ENCODE measurements around the gene GSDME.
A peak's percentile ranks its signal among the peaks of the same experiment; 100 is the strongest.

DNA sequence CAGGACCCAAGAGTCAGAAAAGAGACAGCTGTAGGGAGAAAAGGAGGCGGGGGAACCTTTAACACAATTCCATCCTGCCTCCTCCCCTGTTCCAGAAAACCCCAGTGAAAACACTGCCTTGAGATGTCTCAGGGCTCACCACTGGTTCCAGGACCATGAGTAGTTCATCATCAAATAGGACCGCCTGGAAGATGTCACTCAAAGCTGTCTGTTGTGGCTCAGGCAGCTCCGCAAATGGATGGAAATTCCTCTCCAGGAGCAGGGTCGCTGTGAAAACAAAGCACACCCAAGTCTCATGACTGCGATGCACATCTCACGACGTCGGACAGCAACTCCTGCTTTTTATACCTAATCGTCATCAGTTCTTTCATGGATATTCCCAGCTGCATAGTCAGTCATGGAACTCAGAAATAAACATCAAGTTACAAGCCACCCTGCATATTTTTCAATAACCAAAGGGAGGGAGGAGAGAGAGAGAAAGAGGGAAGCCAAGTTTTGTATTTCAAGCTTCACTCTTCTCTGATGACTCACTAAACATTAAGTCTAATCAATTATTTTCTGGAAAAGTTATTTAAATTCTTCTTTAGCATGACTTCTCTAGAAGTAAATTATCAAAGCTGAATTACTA, 49.2 kb downstream of the GSDME start:
- TF ChIP-seq, protein P1, sequence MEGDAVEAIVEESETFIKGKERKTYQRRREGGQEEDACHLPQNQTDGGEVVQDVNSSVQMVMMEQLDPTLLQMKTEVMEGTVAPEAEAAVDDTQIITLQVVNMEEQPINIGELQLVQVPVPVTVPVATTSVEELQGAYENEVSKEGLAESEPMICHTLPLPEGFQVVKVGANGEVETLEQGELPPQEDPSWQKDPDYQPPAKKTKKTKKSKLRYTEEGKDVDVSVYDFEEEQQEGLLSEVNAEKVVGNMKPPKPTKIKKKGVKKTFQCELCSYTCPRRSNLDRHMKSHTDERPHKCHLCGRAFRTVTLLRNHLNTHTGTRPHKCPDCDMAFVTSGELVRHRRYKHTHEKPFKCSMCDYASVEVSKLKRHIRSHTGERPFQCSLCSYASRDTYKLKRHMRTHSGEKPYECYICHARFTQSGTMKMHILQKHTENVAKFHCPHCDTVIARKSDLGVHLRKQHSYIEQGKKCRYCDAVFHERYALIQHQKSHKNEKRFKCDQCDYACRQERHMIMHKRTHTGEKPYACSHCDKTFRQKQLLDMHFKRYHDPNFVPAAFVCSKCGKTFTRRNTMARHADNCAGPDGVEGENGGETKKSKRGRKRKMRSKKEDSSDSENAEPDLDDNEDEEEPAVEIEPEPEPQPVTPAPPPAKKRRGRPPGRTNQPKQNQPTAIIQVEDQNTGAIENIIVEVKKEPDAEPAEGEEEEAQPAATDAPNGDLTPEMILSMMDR (IDR thresholded peaks at IDR 0.05) = no peak
- TF ChIP-seq SMC3 (IDR thresholded peaks at IDR 0.05; ENCODE audit: low read depth, low read length) (no peak), RAD21 (IDR thresholded peaks at IDR 0.05; ENCODE audit: low read length) (no peak), ZBTB33 (IDR thresholded peaks at IDR 0.05; ENCODE audit: borderline replicate concordance, low read depth) (no peak), YY1 (IDR thresholded peaks at IDR 0.05; ENCODE audit: low read depth) (no peak), TEAD4 (IDR thresholded peaks at IDR 0.05; ENCODE audit: borderline replicate concordance, insufficient read depth) (no peak), EP300 (IDR thresholded peaks at IDR 0.05; ENCODE audit: borderline replicate concordance in 1 of 2, low read depth in 1 of 2, low read length in 1 of 2) (peak in 1 of 2 experiments; percentile 14; a peak in 1 of 4 replicates), POLR2AphosphoS5 (IDR thresholded peaks at IDR 0.05; ENCODE audit: low read depth, low read length) (no peak), FOXJ3 (CRISPR knock-in tag; IDR thresholded peaks at IDR 0.05) (no peak), RFX5 (IDR thresholded peaks at IDR 0.05; ENCODE audit: low read length) (no peak), RXRA (IDR thresholded peaks at IDR 0.05; ENCODE audit: borderline replicate concordance, low read depth) (no peak)
- TF ChIP-seq, protein P2, sequence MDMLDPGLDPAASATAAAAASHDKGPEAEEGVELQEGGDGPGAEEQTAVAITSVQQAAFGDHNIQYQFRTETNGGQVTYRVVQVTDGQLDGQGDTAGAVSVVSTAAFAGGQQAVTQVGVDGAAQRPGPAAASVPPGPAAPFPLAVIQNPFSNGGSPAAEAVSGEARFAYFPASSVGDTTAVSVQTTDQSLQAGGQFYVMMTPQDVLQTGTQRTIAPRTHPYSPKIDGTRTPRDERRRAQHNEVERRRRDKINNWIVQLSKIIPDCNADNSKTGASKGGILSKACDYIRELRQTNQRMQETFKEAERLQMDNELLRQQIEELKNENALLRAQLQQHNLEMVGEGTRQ (IDR thresholded peaks at IDR 0.05; ENCODE audit: borderline replicate concordance, low read depth, low read length) = no peak
